T-cell (primary cell): ENCODE data around the gene HSPA4. TPM values are rescaled to one million over a fixed set of nuclear protein-coding genes. Genes with fewer than 3 reads are reported as not detected.

ENCODE experiments used
- ATAC-seq, 4 experiments: fragments of 200-7000 bp in 3 of 4; fragments of 150-1000 bp in 1 of 4; cut with Tn5 transposase; replicated peaks in 1 of 4; 1 replicate in 3 of 4; 2 replicates in 1 of 4; pipeline ENCODE4 v1.10.0; 2021; ENCODE audit warnings: moderate library complexity in 3 of 4, mild to moderate bottlenecking in 2 of 4, moderate number of reproducible peaks in 1 of 4
- CTCF ChIA-PET, 2 donors: fragments of 300-600 bp; sonication (Branson Sonifier 250); formaldehyde crosslinking; loops; one replicate each; lab custom pipeline; 2022; ENCODE audit warnings: antibody characterized with exemption in 2 of 2; lab: Charles Lee
- POLR2A ChIA-PET, 2 donors: fragments of 300-600 bp; sonication (Branson Sonifier 250); formaldehyde crosslinking; loops; one replicate each; lab custom pipeline; 2022; ENCODE audit warnings: antibody characterized with exemption in 2 of 2; lab: Charles Lee
- DNase-seq, 35 experiments: peaks; one replicate each; pipeline versions ENCODE4 v3.0.0 to v3.0.0-alpha.2; 2013 to 2023
- H3K27ac ChIP-seq: one replicate; pipeline ENCODE4 v1.5.1; 2013; ENCODE audit warnings: low read length
- H3K27me3 ChIP-seq, 2 experiments: replicated peaks in 1 of 2; 1 replicate in 1 of 2; 2 replicates in 1 of 2; pipeline versions ENCODE4 v1.6.1 to v1.7.0; 2013; ENCODE audit warnings: low read length in 1 of 2, mixed read lengths in 1 of 2; ENCODE audit not compliant: control insufficient read depth in 2 of 2, insufficient read depth in 2 of 2; ENCODE audit errors: extremely low read depth in 1 of 2
- H3K36me3 ChIP-seq, 2 donors: 1 replicate in 1 of 2; 2 replicates in 1 of 2; pipeline versions ENCODE4 v1.6.1 to v1.7.0; 2013; ENCODE audit warnings: low read length in 1 of 2; ENCODE audit not compliant: control insufficient read depth in 2 of 2, insufficient read depth in 1 of 2; ENCODE audit errors: extremely low read depth in 1 of 2
- H3K4me1 ChIP-seq, 2 experiments: 1 replicate in 1 of 2; 2 replicates in 1 of 2; pipeline versions ENCODE4 v1.6.1 to v1.7.0; 2013; ENCODE audit warnings: low read length in 2 of 2, mixed read lengths in 1 of 2; ENCODE audit not compliant: insufficient read depth in 2 of 2, control insufficient read depth in 1 of 2; ENCODE audit errors: extremely low read depth in 1 of 2
- H3K4me3 ChIP-seq, 2 donors: 1 replicate in 1 of 2; 2 replicates in 1 of 2; pipeline versions ENCODE4 v1.5.1 to v1.7.0; 2013; ENCODE audit warnings: mild to moderate bottlenecking in 2 of 2, low read length in 1 of 2, moderate library complexity in 1 of 2; ENCODE audit not compliant: control insufficient read depth in 1 of 2; ENCODE audit errors: extremely low read depth in 1 of 2
- H3K9me3 ChIP-seq: 2 replicates; pipeline ENCODE4 v1.7.0; 2013
- H3K27ac Mint-ChIP-seq, 2 donors: one replicate each; pipeline ENCODE4 v1.8.0; 2020 to 2021; ENCODE audit warnings: mild to moderate bottlenecking in 2 of 2, mixed read lengths in 2 of 2
- H3K27me3 Mint-ChIP-seq, 2 donors: one replicate each; pipeline ENCODE4 v1.8.0; 2021 to 2022; ENCODE audit warnings: mixed read lengths in 2 of 2
- H3K36me3 Mint-ChIP-seq: one replicate; pipeline ENCODE4 v1.8.0; 2021; ENCODE audit warnings: mixed read lengths
- H3K4me1 Mint-ChIP-seq, 3 donors: one replicate each; pipeline ENCODE4 v1.8.0; 2020 to 2022; ENCODE audit warnings: mixed read lengths in 3 of 3, mild to moderate bottlenecking in 1 of 3
- H3K4me3 Mint-ChIP-seq, 3 donors: one replicate each; pipeline ENCODE4 v1.8.0; 2020 to 2022; ENCODE audit warnings: mild to moderate bottlenecking in 3 of 3, mixed read lengths in 3 of 3, moderate library complexity in 3 of 3
- H3K9me3 Mint-ChIP-seq, 3 donors: one replicate each; pipeline ENCODE4 v1.8.0; 2020 to 2022; ENCODE audit warnings: mixed read lengths in 3 of 3
- WGBS: methylation state at CpG from one replicate; pipeline ENCODE4 v1.1.5; 2013; ENCODE audit warnings: missing lambda C conversion rate; ENCODE audit not compliant: insufficient coverage; 5-methylcytosine and 5-hydroxymethylcytosine counted together
- total RNA-seq, 35 experiments: library from RNA in 6 of 35; stranded (reverse) in 6 of 35; fragments of 120-200 nt in 1 of 35; gene quantifications; one replicate each; pipeline versions ENCODE4 v1.2.1 to v1.2.4 and lab custom pipeline; 2013 to 2026

HSPA4 gene
- total RNA-seq, 5 donors from 2014 or later (not counting 1 experiment from before 2014, with no cell fraction given), result 47.0 to 55.3 (median 48.1) TPM

DNA sequence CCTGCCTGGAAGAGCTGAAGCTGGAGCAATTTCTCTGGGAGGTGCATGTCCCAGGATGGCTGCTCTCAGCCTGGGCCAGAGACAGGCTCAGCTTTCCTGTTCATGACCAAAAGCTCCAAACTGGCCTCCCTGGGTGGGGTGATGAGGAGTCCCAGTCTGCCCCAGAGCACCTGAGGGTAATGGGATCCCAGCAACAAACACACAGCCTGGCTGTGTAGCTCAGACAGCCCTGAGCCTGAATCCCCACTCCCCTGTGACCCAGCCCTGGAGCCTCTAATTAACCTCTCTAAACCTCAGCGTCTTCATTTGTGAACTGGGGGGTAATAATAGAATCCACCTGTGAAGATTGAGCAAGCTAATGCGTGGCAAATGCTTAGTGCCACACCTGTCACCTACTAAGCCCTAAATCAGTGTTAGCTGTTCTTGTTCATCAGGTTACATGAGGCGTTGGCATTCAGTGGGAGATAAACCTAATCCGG, 67.5 kb downstream of the HSPA4 start:
- Mint-ChIP-seq H3K27ac (no peak overlapping the region), H3K4me3 (no peak overlapping the region), H3K4me1 (peaks cover 0 to 8% (median 0%) of the 10 kb centered on the region in 3 donors), H3K27me3 (no peaks in the 10 kb centered on the region), H3K9me3 (no peaks in the 10 kb centered on the region), H3K36me3 (no peaks in the 10 kb centered on the region)
- Histone ChIP-seq H3K27ac (no peak overlapping the region), H3K4me1 (no peaks in the 10 kb centered on the region), H3K27me3 (peaks cover 0 to 2% of the 10 kb centered on the region in 2 experiments), H3K9me3 (no peaks in the 10 kb centered on the region), H3K4me3 (no peak overlapping the region), H3K36me3 (no peaks in the 10 kb centered on the region)
- no peak for DNase-seq
- 100% methylated on average over 2 of the region's 4 CpGs for WGBS
- no peak for ATAC-seq
- ChIA-PET CTCF (no interaction called here), POLR2A (no interaction called here)

DNA sequence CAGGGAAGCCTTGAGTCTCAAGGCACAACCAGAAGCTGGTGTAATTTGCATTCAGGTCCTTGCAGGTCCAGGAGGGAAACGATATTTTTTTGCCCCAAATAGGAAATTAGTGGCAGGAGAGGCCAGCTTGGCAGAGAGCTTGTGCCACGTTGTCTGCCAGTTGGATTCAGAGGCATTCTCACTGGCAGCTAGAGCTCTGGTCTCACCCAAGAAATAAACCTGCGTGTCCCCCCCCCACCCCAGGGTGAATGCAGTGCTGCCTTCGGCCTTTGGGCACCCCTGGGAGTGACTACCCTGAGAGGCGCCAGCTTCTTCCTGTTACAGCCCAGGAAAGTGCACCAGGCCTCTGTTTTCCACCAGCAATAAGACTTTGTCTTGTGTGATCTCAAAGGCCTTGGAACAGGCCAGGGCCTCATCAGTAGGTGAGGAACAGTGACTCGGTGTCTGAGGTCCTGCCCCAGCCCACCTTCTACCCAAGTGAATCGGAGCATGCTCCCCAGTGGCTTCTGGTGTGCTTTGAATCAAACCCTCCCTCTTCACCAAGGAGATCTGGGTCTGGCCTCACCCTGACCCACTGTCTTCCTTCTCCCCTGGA, 68.4 kb downstream of the HSPA4 start:
- H3K27ac Mint-ChIP-seq, result no peak overlapping the region
- no peaks in the 10 kb centered on the region for H3K4me1 ChIP-seq
- H3K9me3 Mint-ChIP-seq, result no peaks in the 10 kb centered on the region
- no peak overlapping the region for H3K27ac ChIP-seq
- CTCF ChIA-PET, result no interaction called here
- H3K4me1 Mint-ChIP-seq, result peaks cover 0 to 8% (median 0%) of the 10 kb centered on the region in 3 donors
- DNase-seq, result no peak
- POLR2A ChIA-PET, result no interaction called here
- H3K4me3 ChIP-seq, result no peak overlapping the region
- 63% methylated on average over 3 of the region's 7 CpGs for WGBS
- no peaks in the 10 kb centered on the region for H3K36me3 ChIP-seq
- H3K27me3 Mint-ChIP-seq, result no peaks in the 10 kb centered on the region
- no peak overlapping the region for H3K4me3 Mint-ChIP-seq
- ATAC-seq, result no peak
- H3K36me3 Mint-ChIP-seq, result no peaks in the 10 kb centered on the region
- peaks cover 0 to 2% of the 10 kb centered on the region in 2 experiments for H3K27me3 ChIP-seq
- no peaks in the 10 kb centered on the region for H3K9me3 ChIP-seq

DNA sequence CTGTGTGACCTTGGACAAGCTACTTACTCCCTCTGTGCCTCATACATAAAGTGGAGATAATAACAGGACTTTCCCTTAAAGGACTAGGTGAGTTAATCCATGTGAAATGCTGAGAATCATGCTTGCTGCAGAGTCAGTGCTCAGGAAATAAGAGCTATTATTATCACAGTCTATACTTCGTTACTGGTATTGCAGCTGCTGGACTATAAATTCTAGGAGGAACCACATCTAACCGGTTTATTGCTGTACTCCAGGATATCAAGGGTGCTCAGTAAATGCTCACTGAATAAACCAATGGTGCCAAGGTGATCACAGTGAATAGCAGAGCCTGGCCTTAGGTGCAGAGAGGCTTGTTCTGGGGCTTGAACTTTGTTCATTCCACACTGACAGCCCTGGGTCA, 69.3 kb downstream of the HSPA4 start:
- peaks cover 0 to 1% of the 10 kb centered on the region in 2 donors for H3K27me3 Mint-ChIP-seq
- no peak overlapping the region for H3K27ac Mint-ChIP-seq
- WGBS, result 64% methylated on average over 2 of the region's 2 CpGs
- ChIA-PET POLR2A (no interaction called here), CTCF (no interaction called here)
- H3K4me3 ChIP-seq, result no peak overlapping the region
- no peaks in the 10 kb centered on the region for H3K9me3 Mint-ChIP-seq
- H3K27ac ChIP-seq, result no peak overlapping the region
- no peaks in the 10 kb centered on the region for H3K4me1 ChIP-seq
- no peaks in the 10 kb centered on the region for H3K36me3 Mint-ChIP-seq
- no peaks in the 10 kb centered on the region for H3K9me3 ChIP-seq
- no peak overlapping the region for H3K4me3 Mint-ChIP-seq
- no peak for DNase-seq
- H3K4me1 Mint-ChIP-seq, result peaks cover 0 to 8% (median 0%) of the 10 kb centered on the region in 3 donors
- ATAC-seq, result no peak
- H3K27me3 ChIP-seq, result peaks cover 0 to 2% of the 10 kb centered on the region in 2 experiments
- no peaks in the 10 kb centered on the region for H3K36me3 ChIP-seq

DNA sequence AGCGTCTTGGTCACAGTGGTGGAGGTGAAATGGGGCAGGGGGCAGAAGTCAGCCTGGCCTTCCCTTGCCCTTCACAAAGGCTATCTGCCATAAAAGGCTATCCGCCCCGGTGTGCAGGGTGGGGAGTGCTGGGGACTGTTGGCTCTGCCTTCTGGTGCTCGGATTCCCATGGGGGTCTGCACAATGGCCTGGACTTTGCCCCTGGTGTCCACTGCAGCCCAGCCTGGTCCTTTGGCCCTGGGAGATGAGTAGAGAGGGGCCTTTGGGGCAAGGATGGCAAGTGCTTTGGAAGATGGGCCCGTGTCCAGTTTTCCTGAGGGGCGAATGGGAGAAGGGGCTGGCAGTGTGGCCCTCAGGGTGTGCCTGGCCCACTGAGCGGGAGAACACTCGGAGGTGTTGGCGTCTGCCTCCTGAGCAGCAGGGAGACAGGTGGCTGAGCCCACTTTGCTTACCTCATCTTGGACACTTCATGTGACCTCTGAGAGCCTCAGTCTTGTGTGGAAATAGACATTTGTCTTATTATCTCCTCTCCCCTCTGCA, 69.9 kb downstream of the HSPA4 start:
- Histone ChIP-seq H3K9me3 (no peaks in the 10 kb centered on the region), H3K27ac (no peak overlapping the region), H3K27me3 (peaks cover 0 to 2% of the 10 kb centered on the region in 2 experiments), H3K4me1 (no peaks in the 10 kb centered on the region), H3K36me3 (no peaks in the 10 kb centered on the region), H3K4me3 (no peak overlapping the region)
- 79% methylated on average over 6 of the region's 9 CpGs for WGBS
- ChIA-PET CTCF (no interaction called here), POLR2A (no interaction called here)
- Mint-ChIP-seq H3K4me1 (peaks cover 0 to 8% (median 0%) of the 10 kb centered on the region in 3 donors), H3K36me3 (no peaks in the 10 kb centered on the region), H3K27ac (no peak overlapping the region), H3K9me3 (no peaks in the 10 kb centered on the region), H3K27me3 (peaks cover 3 to 4% of the 10 kb centered on the region in 2 donors), H3K4me3 (no peak overlapping the region)
- DNase-seq (no peak), ATAC-seq (no peak)

DNA sequence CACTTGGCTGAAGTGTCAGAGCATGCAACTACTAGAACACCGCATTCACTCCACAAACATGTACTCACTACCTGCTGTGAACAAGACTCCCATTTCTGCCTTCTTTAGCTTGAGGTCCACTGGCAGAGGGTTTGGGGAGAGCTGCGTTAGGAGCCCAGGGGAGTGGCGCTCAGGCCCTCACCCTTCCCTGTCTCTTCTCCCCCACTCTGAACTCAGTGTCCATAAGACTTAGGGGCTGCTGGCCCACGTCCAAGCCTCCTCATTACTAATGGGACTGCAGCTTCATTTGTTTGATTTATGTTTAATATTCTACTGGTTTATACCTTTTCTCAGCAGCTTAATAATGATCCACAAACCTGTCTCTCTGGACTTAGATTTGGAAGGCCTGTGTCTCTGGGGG, 70.9 kb downstream of the HSPA4 start:
- ChIA-PET POLR2A (no interaction called here), CTCF (no interaction called here)
- no peak overlapping the region for H3K27ac Mint-ChIP-seq
- H3K36me3 Mint-ChIP-seq, result no peaks in the 10 kb centered on the region
- H3K36me3 ChIP-seq, result no peaks in the 10 kb centered on the region
- H3K27me3 Mint-ChIP-seq, result peaks cover 4 to 6% of the 10 kb centered on the region in 2 donors
- H3K4me3 Mint-ChIP-seq, result no peak overlapping the region
- DNase-seq, result no peak
- peaks cover 0 to 8% (median 0%) of the 10 kb centered on the region in 3 donors for H3K4me1 Mint-ChIP-seq
- H3K4me1 ChIP-seq, result no peaks in the 10 kb centered on the region
- no peak for ATAC-seq
- peaks cover 0 to 7% of the 10 kb centered on the region in 2 experiments for H3K27me3 ChIP-seq
- H3K27ac ChIP-seq, result no peak overlapping the region
- no peaks in the 10 kb centered on the region for H3K9me3 Mint-ChIP-seq
- no CpG with 5 or more reads among the region's 4 CpGs for WGBS
- H3K4me3 ChIP-seq, result no peak overlapping the region
- no peaks in the 10 kb centered on the region for H3K9me3 ChIP-seq

DNA sequence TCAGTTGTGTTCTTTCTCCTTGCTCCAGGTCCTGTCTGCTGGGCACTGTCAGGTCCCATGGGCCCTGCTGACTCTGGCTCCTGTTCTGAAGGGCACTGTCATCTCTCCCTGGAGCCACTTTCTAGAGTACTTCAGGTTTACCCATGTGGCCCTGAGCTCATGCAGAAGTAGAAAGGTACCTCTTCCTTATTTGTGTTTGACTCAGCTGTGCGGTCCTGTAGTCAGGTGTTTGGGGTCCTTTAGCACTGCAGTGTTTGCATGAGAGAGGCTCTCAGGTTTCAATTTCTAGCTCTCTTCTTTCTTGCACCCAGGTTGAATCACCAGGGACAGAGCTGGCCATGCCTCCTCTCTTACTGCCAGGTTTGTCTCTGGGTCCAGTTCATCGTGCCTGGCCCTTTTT, 71.5 kb downstream of the HSPA4 start:
- Mint-ChIP-seq H3K36me3 (no peaks in the 10 kb centered on the region), H3K9me3 (no peaks in the 10 kb centered on the region), H3K27me3 (peaks cover 4 to 6% of the 10 kb centered on the region in 2 donors), H3K4me3 (no peak overlapping the region), H3K27ac (no peak overlapping the region), H3K4me1 (peaks cover 0 to 8% (median 0%) of the 10 kb centered on the region in 3 donors)
- no peak overlapping the region for H3K4me3 ChIP-seq
- H3K27me3 ChIP-seq, result peaks cover 0 to 7% of the 10 kb centered on the region in 2 experiments
- ChIA-PET CTCF (no interaction called here), POLR2A (no interaction called here)
- no peaks in the 10 kb centered on the region for H3K36me3 ChIP-seq
- no peaks in the 10 kb centered on the region for H3K9me3 ChIP-seq
- H3K4me1 ChIP-seq, result no peaks in the 10 kb centered on the region
- DNase-seq (no peak), ATAC-seq (no peak)
- 71% methylated on average over 1 of the region's 2 CpGs for WGBS
- no peak overlapping the region for H3K27ac ChIP-seq
